Measurements from ENCODE around the gene CITED4.

Gene CITED4

DNA sequence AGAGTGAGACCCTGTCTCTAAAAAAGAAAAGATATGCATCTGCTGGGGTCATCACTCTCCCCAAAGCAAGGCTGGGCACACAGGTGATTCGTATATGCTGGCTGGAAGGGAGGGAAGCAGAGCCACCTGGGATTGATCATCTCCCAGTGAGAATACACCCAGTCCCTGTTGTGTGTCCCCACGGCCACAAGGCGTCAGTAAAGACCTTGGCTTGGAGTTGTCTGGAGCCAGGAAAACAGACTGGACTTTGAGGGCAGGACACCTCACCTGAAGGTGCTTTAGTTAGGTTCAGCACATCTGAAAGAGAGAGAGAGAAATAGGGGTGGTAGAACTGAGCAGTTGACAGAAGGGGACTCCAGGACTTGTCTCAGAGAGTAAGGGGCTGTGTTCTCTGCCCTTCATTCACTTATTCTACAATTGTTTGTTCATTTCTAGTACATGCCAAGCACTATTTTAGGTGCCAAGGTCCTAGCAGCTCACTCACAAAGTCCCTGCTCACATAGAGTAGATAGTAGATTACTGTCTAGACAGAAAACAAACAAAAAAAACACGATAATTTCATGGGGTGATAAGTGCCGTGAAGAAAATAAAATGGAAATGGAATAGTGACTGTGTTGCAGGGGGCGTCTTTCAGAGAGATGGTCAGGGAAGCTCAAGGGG lies 13.5 kb downstream of the CITED4 start:
- TF ChIP-seq POLR2A (IDR thresholded peaks at IDR 0.05; ENCODE audit: extremely low read depth, insufficient read length): no peak
- TF ChIP-seq, protein P1, sequence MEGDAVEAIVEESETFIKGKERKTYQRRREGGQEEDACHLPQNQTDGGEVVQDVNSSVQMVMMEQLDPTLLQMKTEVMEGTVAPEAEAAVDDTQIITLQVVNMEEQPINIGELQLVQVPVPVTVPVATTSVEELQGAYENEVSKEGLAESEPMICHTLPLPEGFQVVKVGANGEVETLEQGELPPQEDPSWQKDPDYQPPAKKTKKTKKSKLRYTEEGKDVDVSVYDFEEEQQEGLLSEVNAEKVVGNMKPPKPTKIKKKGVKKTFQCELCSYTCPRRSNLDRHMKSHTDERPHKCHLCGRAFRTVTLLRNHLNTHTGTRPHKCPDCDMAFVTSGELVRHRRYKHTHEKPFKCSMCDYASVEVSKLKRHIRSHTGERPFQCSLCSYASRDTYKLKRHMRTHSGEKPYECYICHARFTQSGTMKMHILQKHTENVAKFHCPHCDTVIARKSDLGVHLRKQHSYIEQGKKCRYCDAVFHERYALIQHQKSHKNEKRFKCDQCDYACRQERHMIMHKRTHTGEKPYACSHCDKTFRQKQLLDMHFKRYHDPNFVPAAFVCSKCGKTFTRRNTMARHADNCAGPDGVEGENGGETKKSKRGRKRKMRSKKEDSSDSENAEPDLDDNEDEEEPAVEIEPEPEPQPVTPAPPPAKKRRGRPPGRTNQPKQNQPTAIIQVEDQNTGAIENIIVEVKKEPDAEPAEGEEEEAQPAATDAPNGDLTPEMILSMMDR (IDR thresholded peaks at IDR 0.05; ENCODE audit: low read depth, low read length): peak; percentile 93
- DNase-seq (ENCODE audit: low read depth): peak; percentile 62
- no peak overlapping the region for H3K4me3 ChIP-seq (ENCODE audit: low read depth, low read length)

DNA sequence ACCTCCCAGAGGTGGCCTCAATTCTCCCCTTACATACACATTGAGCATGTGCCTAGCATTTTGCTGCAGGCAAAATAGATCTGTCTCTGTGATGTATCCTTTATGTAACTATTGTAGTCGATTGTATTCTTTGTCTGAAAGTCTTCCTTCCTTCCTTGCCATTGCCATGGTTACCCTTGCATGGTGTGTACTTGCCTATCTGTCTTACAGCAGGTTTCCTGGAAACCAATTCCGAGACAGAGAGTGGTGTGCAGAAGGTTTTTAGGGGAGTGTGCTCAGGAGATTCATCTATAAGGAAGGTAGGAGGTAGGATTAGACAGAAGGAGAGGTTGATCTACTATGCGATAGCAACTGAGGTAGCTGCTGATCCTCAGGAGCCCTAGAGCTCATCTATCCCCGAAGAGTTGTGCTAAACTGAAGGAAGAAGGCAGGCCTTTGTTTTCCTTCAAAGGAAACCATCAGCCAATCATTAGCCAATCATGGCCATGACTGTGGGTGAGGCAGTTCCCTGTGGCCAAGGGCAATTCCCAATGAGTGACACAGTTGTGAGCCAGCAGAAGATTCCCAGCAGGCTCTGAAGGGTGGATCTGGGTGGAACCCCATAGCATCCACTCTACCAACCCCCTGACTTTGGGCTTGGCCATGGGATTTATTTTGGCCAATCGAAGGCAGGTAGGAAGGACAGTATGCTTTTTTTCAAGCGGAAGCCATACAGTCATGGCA lies 15.0 kb downstream of the CITED4 start:
- TF ChIP-seq MYC (IDR thresholded peaks at IDR 0.05; ENCODE audit: low read depth, low read length) (no peak), POLR2A (IDR thresholded peaks at IDR 0.05; ENCODE audit: extremely low read depth, insufficient read length) (no peak)
- TF ChIP-seq, protein P2, sequence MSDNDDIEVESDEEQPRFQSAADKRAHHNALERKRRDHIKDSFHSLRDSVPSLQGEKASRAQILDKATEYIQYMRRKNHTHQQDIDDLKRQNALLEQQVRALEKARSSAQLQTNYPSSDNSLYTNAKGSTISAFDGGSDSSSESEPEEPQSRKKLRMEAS (IDR thresholded peaks at IDR 0.05; ENCODE audit: low read depth, low read length): no peak
- TF ChIP-seq, protein P1 (IDR thresholded peaks at IDR 0.05; ENCODE audit: low read depth, low read length): no peak
- no peak overlapping the region for H3K4me3 ChIP-seq (ENCODE audit: low read depth, low read length)
- no peak for DNase-seq (ENCODE audit: low read depth)

- DNase-seq (ENCODE audit: low read depth): no peak
- H3K4me3 ChIP-seq (ENCODE audit: low read depth, low read length): no peak overlapping the region
- TF ChIP-seq POLR2A (IDR thresholded peaks at IDR 0.05; ENCODE audit: extremely low read depth, insufficient read length): no peak
- TF ChIP-seq MYC (IDR thresholded peaks at IDR 0.05; ENCODE audit: low read depth, low read length): no peak
- TF ChIP-seq, protein P1 (IDR thresholded peaks at IDR 0.05; ENCODE audit: low read depth, low read length): no peak
- TF ChIP-seq, protein P2 (IDR thresholded peaks at IDR 0.05; ENCODE audit: low read depth, low read length): no peak
Observed at GRCh38 chr1:40845895-40846294, 16.3 kb downstream of the CITED4 start.

DNA sequence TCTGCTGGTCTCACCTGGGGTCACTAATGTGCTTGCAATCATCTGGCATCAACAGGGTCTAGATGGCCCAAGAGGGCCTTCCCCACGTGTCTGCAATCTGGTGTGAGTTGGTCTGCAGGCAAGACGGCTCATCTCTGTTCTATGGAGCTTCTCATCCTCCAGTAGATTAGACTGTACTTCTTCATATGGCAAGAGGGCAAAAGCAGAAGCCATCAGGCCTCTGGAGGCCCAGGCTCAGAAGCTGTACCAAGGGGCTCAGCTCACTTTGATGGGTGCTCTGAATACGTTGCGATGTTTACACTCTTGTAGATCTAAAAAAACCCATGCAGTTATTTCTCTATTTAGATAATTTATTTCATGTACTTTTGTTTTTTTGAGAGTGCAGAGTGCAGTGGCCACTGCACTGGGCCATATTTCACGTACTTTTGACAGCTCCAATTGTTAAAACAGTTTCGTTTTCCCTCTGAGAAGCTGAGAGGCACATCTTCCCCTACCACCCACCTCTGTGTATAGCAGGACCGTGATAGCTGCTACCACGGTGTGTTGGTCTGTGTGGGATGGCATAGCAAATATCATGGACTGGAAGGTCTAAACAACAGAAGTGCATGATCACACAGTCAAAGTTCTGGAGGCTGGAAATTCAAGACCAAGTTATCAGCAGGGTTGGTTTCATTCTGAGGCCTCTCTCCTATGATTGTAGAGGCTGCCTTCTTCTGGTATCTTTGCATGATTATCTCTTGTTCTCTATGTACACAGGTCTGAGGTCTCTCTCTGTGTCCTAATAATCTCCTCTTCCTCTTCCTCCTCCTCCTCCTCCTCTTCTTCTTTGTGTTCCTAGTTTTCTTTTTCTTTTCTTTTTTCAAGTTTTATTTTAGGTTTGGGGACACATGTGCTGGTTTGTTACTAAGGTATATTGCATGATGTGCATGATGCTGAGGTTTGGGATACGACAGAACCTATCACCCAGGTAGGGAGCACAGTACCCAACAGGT lies 17.0 kb downstream of the CITED4 start:
- TF ChIP-seq POLR2A (IDR thresholded peaks at IDR 0.05; ENCODE audit: extremely low read depth, insufficient read length): no peak
- TF ChIP-seq, protein P2 (IDR thresholded peaks at IDR 0.05; ENCODE audit: low read depth, low read length): no peak
- TF ChIP-seq, protein P1 (IDR thresholded peaks at IDR 0.05; ENCODE audit: low read depth, low read length): no peak
- TF ChIP-seq MYC (IDR thresholded peaks at IDR 0.05; ENCODE audit: low read depth, low read length): no peak
- no peak for DNase-seq (ENCODE audit: low read depth)
- no peak overlapping the region for H3K4me3 ChIP-seq (ENCODE audit: low read depth, low read length)

DNA sequence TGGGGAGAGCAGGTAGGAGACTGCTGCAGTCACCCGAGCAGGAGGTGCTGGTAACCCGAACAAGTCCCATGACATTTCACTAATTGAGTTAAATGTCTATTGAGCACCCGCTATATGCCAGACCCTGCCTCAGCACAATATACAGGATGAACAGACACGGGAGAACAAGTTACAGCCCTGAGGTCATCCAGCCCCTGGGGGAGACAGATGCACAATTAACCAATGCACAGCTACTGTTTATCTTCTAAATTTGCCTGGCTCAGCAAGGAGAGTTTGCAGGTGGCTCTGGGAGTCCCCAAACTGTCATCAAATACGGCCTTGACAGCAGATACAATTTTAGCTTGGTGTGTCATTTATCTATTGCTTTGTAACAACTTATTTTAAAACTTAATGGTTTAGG lies 18.1 kb downstream of the CITED4 start:
- no peak for DNase-seq (ENCODE audit: low read depth)
- H3K4me3 ChIP-seq (ENCODE audit: low read depth, low read length): no peak overlapping the region
- TF ChIP-seq, protein P1 (IDR thresholded peaks at IDR 0.05; ENCODE audit: low read depth, low read length): no peak
- no peak for TF ChIP-seq POLR2A (IDR thresholded peaks at IDR 0.05; ENCODE audit: extremely low read depth, insufficient read length)
- TF ChIP-seq MYC (IDR thresholded peaks at IDR 0.05; ENCODE audit: low read depth, low read length): no peak
- TF ChIP-seq, protein P2 (IDR thresholded peaks at IDR 0.05; ENCODE audit: low read depth, low read length): no peak
